Keratinocyte (primary cell): ENCODE measurements around the gene WDR26. TPM values are rescaled to one million over a fixed set of nuclear protein-coding genes. Genes with fewer than 3 reads are reported as not detected.

Source experiments
- DNase-seq: peaks from one replicate; pipeline ENCODE4 v3.0.0-alpha.2; 2011; ENCODE audit warnings: low read depth, missing footprints, low spot score
- FAIRE-seq: peaks from 2 replicates; lab custom pipeline; 2011; peaks lifted over from hg19 to GRCh38; lab: Jason Lieb, UNC
- H2AFZ ChIP-seq: 2 replicates; pipeline ENCODE4 v1.6.0; 2012; ENCODE audit warnings: low read length, control low read depth, inconsistent platforms; ENCODE audit not compliant: control insufficient read depth
- H3K27ac ChIP-seq: 2 replicates; pipeline ENCODE4 v1.5.1; 2011; ENCODE audit warnings: low read length; ENCODE audit not compliant: control insufficient read depth, insufficient read depth
- H3K27me3 ChIP-seq: 3 replicates; pipeline ENCODE4 v1.6.0; 2011; ENCODE audit warnings: low read length; ENCODE audit not compliant: control insufficient read depth, insufficient read depth; ENCODE audit errors: extremely low read depth
- H3K36me3 ChIP-seq, 2 experiments: 2 replicates in 1 of 2; 3 replicates in 1 of 2; pipeline ENCODE4 v1.5.1; 2011; ENCODE audit warnings: low read length in 2 of 2, mild to moderate bottlenecking in 1 of 2; ENCODE audit not compliant: control insufficient read depth in 2 of 2, insufficient read depth in 2 of 2; ENCODE audit errors: extremely low read depth in 1 of 2
- H3K4me1 ChIP-seq: 3 replicates; pipeline ENCODE4 v1.5.1; 2011; ENCODE audit warnings: low read length; ENCODE audit not compliant: control insufficient read depth, insufficient read depth; ENCODE audit errors: extremely low read depth
- H3K4me2 ChIP-seq: 3 replicates; pipeline ENCODE4 v1.6.0; 2011; ENCODE audit warnings: low read depth, low read length; ENCODE audit not compliant: control insufficient read depth, insufficient read depth; ENCODE audit errors: extremely low read depth
- H3K4me3 ChIP-seq, 3 experiments: fragments of 200-600 bp in 1 of 3; sonication (generic) in 1 of 3; 2 replicates in 2 of 3; 3 replicates in 1 of 3; pipeline ENCODE4 v1.5.1; 2011 to 2016; ENCODE audit warnings: low read length in 3 of 3, mild to moderate bottlenecking in 3 of 3, control low read depth in 2 of 3, inconsistent platforms in 1 of 3, low read depth in 1 of 3, mixed read lengths in 1 of 3, mixed run types in 1 of 3, moderate library complexity in 1 of 3; ENCODE audit not compliant: control insufficient read depth in 2 of 3, insufficient read depth in 2 of 3; ENCODE audit errors: extremely low read depth in 1 of 3
- H3K79me2 ChIP-seq: 2 replicates; pipeline ENCODE4 v1.6.0; 2012; ENCODE audit warnings: low read length; ENCODE audit not compliant: control insufficient read depth, insufficient read depth
- H3K9ac ChIP-seq: 3 replicates; pipeline ENCODE4 v1.6.0; 2011; ENCODE audit warnings: low read length; ENCODE audit not compliant: control insufficient read depth, insufficient read depth; ENCODE audit errors: extremely low read depth
- H3K9me1 ChIP-seq: 3 replicates; pipeline ENCODE4 v1.6.0; 2011; ENCODE audit warnings: low read length; ENCODE audit not compliant: control insufficient read depth, insufficient read depth; ENCODE audit errors: extremely low read depth
- H3K9me3 ChIP-seq: 2 replicates; pipeline ENCODE4 v1.5.1; 2012; ENCODE audit warnings: low read depth, low read length; ENCODE audit not compliant: control insufficient read depth
- H4K20me1 ChIP-seq: 3 replicates; pipeline ENCODE4 v1.6.0; 2011; ENCODE audit warnings: low read length; ENCODE audit not compliant: control insufficient read depth, insufficient read depth; ENCODE audit errors: extremely low read depth
- EZH2 ChIP-seq: IDR thresholded peaks from one replicate; pipeline ENCODE4 v1.6.1; 2012; ENCODE audit warnings: inconsistent platforms, mild to moderate bottlenecking, low read length, moderate library complexity
- dilution Hi-C: fragments of 300-500 bp; cut with MboI; formaldehyde crosslinking; loops from one replicate; pipeline ENCODE4 v1.7.0; 2020; ENCODE audit warnings: low sequenced_read_pairs; ENCODE audit not compliant: extremely low pct_ligation_motif_present
- polyA plus RNA-seq, 5 experiments: library from polyadenylated mRNA; depleted of rRNA in 3 of 5; stranded (reverse) in 3 of 5; stranded (forward) in 1 of 5; unstranded in 1 of 5; fragments of >200 nt; gene quantifications; 1 replicate in 1 of 5; 2 replicates in 3 of 5; 3 replicates in 1 of 5; pipeline versions ENCODE4 v1.2.1 to v1.2.3, GENCODE V29; 2011 to 2012; ENCODE audit warnings: missing spikeins in 2 of 5, low read depth in 1 of 5, low replicate concordance in 1 of 5
- TF ChIP-seq, protein P1 (sequence below), 3 experiments: IDR thresholded peaks in 1 of 3; conservative IDR thresholded peaks in 1 of 3; optimal IDR thresholded peaks in 1 of 3; 2 replicates in 2 of 3; 3 replicates in 1 of 3; pipeline versions ENCODE3 to v1.5.1; 2011; ENCODE audit warnings: low read length in 3 of 3, mild to moderate bottlenecking in 3 of 3, moderate library complexity in 2 of 3, control low read depth in 1 of 3, inconsistent platforms in 1 of 3; ENCODE audit not compliant: insufficient read depth in 2 of 3; ENCODE audit errors: extremely low read depth in 1 of 3

The WDR26 gene
- polyA plus RNA-seq, 1 donor (not counting 4 experiments of a cell fraction or from before 2014, with no cell fraction given), result 46.4 TPM

DNA sequence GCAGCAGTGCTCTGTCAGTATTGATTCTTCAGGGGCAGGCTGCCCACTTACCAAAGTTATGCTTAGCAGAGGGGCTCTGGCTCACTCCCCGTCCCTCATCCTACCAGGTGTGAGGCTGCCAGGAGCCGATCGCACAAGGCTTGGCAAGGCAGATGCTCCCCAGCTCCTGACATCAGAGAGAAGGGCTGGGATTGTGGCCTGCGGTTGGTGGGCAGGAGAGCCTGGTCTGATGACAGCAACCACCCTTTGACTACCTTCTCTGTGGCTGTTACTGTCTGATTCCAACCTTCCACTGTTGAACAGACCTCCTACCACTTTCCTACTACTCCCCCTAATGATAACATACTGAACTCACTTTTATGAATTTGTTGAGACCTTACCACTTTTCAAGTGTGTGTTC, 23.7 kb upstream of the WDR26 start:
- Histone ChIP-seq H3K4me2 (no peak overlapping the region), H3K79me2 (no peaks in the 10 kb centered on the region), H4K20me1 (no peaks in the 10 kb centered on the region), H3K4me3 (no peak overlapping the region), H3K4me1 (peaks cover 26% of the 10 kb centered on the region), H3K27me3 (no peaks in the 10 kb centered on the region), H3K9ac (no peak overlapping the region), H3K27ac (no peak overlapping the region), H3K9me1 (no peaks in the 10 kb centered on the region), H3K9me3 (no peaks in the 10 kb centered on the region), H3K36me3 (no peaks in the 10 kb centered on the region), H2AFZ (no peak overlapping the region)
- dilution Hi-C loops, result no loop called here
- TF ChIP-seq, protein P1, sequence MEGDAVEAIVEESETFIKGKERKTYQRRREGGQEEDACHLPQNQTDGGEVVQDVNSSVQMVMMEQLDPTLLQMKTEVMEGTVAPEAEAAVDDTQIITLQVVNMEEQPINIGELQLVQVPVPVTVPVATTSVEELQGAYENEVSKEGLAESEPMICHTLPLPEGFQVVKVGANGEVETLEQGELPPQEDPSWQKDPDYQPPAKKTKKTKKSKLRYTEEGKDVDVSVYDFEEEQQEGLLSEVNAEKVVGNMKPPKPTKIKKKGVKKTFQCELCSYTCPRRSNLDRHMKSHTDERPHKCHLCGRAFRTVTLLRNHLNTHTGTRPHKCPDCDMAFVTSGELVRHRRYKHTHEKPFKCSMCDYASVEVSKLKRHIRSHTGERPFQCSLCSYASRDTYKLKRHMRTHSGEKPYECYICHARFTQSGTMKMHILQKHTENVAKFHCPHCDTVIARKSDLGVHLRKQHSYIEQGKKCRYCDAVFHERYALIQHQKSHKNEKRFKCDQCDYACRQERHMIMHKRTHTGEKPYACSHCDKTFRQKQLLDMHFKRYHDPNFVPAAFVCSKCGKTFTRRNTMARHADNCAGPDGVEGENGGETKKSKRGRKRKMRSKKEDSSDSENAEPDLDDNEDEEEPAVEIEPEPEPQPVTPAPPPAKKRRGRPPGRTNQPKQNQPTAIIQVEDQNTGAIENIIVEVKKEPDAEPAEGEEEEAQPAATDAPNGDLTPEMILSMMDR (optimal IDR thresholded peaks at IDR 0.05 in 1 of 3, IDR thresholded peaks at IDR 0.05 in 1 of 3, conservative IDR thresholded peaks at IDR 0.05 in 1 of 3; ENCODE audit: extremely low read depth in 1 of 3, insufficient read depth in 2 of 3, low read length in 3 of 3), result no peak
- TF ChIP-seq EZH2, result no peak
- FAIRE-seq (no peak), DNase-seq (no peak)

DNA sequence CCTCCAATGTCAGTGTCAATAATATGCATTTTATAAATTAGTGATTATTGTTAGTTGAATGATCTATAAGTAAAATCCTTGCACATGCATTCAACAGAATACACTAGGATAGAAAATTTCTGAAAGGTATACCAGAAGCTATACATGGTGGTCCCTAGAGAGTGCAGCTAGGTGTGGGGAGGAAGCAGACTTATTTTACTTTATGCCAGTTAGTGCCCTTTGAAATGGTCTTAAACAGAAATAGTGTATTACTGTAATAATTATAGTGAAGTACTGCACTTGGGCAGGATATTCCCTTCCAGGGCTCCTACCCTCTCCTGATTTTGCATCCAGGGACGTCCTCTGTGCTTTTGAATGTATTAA, 23.2 kb upstream of the WDR26 start:
- FAIRE-seq, result no peak
- DNase-seq, result no peak
- H3K9ac ChIP-seq, result no peak overlapping the region
- dilution Hi-C loops, result no loop called here
- TF ChIP-seq, protein P1 (optimal IDR thresholded peaks at IDR 0.05 in 1 of 3, IDR thresholded peaks at IDR 0.05 in 1 of 3, conservative IDR thresholded peaks at IDR 0.05 in 1 of 3; ENCODE audit: extremely low read depth in 1 of 3, insufficient read depth in 2 of 3, low read length in 3 of 3), result no peak
- TF ChIP-seq EZH2, result no peak
- H3K4me2 ChIP-seq, result no peak overlapping the region
- H3K9me3 ChIP-seq, result no peaks in the 10 kb centered on the region
- H2AFZ ChIP-seq, result no peak overlapping the region
- no peaks in the 10 kb centered on the region for H3K79me2 ChIP-seq
- H3K9me1 ChIP-seq, result no peaks in the 10 kb centered on the region
- H3K36me3 ChIP-seq, result no peaks in the 10 kb centered on the region
- H3K4me3 ChIP-seq, result no peak overlapping the region
- H3K27ac ChIP-seq, result no peak overlapping the region
- H3K4me1 ChIP-seq, result peaks cover 26% of the 10 kb centered on the region
- H4K20me1 ChIP-seq, result no peaks in the 10 kb centered on the region
- H3K27me3 ChIP-seq, result no peaks in the 10 kb centered on the region
